HG02840 (cell line): ENCODE results near the gene TMEM272.

Experiments used
- ATAC-seq: cut with Tn5 transposase; IDR thresholded peaks from one replicate; pipeline ENCODE4 v1.9.1; 2021; ENCODE audit warnings: mild to moderate bottlenecking, moderate library complexity, moderate number of reproducible peaks; ENCODE audit not compliant: unreplicated experiment, low FRiP score

The TMEM272 gene

DNA sequence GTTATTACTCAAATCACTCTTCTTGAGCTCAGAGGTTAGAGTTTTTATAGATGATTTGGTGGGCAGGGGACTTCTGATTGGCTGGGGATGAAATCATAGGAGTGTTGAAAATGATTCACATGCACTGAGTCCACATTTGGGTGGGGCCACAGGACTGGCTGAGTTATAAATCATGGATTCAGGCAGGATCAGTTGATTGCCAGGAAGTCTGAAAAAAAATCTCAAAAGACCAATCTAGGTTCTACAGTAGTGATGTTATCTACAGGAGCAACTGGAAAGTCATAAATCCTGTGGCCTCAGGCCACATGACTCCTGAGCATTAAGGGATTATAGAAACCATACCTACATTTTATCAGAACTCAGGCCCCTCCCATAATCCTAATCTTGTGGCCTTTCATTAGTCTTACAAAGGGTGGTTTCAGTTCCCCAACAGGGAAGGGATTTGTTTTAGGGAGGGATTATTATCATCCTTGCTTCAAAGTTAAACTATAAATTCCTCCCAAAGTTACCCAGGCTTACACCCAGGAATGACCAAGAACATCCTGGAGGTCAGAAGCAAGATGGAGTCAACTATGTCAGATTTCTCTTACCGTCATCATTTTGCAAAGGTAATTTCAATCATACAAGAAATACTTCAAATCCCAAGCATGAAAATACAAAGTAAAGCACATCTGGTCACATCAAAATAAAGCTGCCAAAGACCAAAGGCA, 11.2 kb upstream of the TMEM272 start:
- ATAC-seq: no peak

DNA sequence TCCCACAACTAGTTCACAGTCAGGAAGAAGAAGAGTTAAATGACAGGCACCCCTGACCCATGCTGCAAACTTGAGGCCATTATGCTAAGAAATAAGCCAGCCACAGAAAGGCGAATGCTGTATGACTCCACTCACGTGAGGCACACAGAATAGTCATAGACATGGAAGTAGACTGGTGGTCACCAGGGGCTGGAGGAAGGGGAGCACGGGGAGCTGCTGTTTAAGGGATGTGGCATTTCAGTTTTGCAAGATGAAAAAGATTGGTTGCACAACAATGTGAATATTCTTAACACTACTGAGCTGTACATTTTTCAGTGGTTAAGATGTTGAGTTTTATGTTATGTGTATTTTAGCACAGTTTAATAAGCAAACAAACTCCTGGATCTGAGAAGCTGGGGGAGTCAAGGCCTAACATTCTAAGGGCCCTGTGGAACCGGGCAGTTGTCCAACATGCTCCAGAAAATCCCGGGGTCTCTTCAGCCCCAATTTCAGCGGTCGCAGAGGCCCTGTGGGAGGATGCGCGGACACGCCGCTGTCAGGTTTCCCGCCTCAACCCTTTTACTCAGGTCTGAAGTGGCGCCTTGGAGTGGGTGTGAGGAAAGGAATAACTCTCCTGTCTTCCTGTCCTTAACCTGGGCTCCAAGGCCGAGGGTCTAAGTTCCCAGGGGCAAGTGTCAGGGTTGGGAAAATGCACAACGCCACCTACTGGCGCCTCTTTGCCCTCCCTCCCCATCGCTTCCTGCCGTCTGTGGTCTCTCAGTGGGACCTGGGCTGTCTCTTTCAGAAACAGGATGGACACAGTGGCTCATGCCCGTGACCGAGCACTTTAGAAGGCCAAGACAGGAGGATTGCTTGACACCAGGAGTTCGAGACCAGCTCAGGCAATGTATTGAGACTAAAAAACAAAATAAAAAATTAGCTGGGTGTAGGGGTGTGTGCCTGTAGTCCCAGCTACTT, 4.4 kb upstream of the TMEM272 start:
- ATAC-seq: no peak

DNA sequence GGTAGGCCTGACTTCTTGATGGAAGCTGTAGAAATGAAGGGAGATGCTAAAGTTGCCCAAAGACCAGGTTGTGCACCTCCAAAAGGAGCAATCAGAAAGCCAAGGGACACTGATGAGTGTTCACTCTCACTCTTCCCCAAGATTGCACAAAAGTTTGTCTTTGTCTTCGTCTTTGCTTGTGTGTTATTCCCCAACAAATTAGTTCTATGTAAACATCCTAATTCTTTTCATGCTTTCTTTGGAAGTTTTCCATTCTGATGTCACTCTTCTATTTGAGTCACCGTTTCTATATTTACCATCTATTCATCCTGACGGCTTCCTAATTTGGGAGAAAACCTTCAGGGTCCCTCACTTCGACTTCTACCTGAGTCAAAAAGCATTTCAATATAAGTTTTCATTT, 3.7 kb upstream of the TMEM272 start:
- ATAC-seq: no peak

- ATAC-seq: no peak
These were observed 1.8 kb upstream of the TMEM272 start for GRCh38 chr13:51846756-51847155.

GRCh38 chr13:51845574-51846318, 769 bp upstream of the TMEM272 start:
- no peak for ATAC-seq

DNA sequence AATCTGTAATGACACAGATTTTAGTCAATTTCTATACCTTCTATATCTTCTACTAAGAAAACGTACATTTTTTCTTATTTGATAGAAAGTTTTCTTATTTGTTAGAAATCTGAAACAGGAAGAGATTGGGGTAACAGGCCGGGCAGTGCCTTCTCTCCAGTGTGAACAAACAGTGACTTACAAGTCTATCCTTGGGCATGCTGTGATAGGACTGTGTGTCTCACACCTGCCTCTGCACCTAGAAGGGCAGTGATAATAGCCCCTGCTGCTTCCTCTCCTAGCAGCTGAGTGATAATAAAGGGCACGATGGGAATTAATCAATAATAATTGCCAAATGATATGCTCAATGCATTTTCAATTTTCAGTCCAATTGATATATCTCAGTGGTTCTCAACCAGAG, 1.4 kb downstream of the TMEM272 start:
- no peak for ATAC-seq

DNA sequence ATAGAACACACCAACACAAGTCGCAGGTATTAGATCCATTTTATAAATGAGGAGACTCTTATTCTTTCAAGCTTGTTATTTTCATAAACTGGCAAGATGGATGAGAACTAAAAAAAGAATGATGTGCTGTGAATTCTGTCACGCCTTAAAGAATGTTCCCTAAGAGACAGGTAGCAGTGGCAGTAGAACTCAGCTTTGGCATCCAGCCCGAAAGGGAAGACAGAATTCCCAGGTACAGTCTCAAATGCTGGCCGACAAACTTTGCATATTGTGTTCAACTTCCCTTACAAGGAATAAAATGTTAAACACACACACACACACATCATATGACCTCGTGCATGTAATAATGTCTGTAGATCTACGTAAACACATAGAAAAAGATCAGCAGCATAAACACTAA, 3.2 kb downstream of the TMEM272 start:
- no peak for ATAC-seq

GRCh38 chr13:51840917-51841316, 4.1 kb downstream of the TMEM272 start:
- ATAC-seq: no peak

- ATAC-seq: no peak
These were observed 5.1 kb downstream of the TMEM272 start for GRCh38 chr13:51839711-51840540.

DNA sequence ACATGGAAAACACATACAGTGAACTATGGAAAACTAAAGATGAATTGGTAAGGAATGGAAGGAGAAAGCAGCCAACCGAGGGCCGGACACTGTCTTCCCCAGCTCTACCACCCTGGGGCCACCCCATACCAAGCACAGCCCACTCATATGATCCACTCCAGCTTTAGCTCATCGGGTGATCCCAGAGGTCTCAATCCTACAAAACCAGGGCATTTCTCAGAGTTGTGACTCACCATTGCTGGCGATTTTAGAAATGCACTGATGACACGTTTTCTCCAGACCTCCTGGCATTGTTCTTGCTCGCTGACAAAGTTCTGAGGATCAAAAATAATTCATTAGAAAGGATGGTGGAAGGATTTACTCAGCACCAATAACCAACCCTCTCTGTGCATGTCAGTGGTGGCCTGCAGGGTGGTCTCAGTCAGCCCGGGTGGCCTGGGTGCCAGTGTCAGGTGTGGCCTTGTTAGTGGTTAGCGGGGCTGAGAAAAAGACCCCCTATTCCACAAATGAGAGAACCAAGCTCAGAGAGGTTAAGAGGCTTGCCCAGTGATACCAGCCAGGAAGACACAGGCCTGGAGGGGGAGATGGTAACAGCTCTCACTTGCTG, 6.6 kb downstream of the TMEM272 start:
- no peak for ATAC-seq

DNA sequence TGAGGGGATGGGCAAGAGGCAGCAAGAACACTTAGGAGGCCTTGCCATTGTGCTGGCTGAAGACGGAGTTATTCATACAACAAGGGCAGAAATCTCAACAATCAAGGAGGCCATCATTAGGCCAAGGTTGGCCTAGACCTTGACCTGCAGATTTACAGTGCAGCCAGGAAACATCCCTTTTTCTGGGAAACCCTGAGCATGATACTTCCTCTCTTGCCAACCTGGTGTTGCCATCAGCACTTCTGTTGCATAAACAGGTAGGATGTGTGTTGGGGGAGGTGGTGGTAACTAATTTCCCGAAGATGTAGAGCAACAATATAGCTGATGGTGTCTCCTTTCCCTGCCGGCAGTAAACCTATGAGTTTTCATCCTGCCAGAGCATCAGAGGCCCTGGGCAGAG, 8.0 kb downstream of the TMEM272 start:
- no peak for ATAC-seq

- no peak for ATAC-seq
These were observed 10.3 kb downstream of the TMEM272 start for GRCh38 chr13:51834581-51835171.

GRCh38 chr13:51833980-51834379, 11.0 kb downstream of the TMEM272 start:
- no peak for ATAC-seq

- ATAC-seq: no peak
These were observed 12.4 kb downstream of the TMEM272 start for GRCh38 chr13:51832471-51833152.

GRCh38 chr13:51831519-51831918, 13.5 kb downstream of the TMEM272 start:
- ATAC-seq: no peak

DNA sequence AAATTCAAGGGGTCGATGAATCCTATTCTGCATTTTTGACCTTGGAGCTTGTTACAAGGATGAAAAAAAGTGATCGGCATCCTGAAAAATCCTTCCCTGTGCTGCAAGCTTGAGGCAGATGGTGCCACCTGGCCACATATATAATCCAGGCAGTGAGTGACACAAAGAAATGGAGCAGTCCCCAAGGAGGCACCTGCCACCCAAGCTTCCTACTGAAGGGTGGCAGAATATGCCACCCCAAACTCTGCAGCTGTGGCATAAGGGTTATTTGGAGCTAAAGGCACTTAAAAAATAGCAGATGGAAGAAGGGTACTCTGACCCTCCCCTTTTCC, 15.4 kb downstream of the TMEM272 start:
- ATAC-seq: no peak

- no peak for ATAC-seq
These were observed 16.0 kb downstream of the TMEM272 start for GRCh38 chr13:51828730-51829567.

GRCh38 chr13:51827254-51827653, 17.7 kb downstream of the TMEM272 start:
- no peak for ATAC-seq
